HEK293 (cell line): ENCODE data around the gene TUBE1.

Experiments used
- CTCF ChIA-PET: fragments of 350-600 bp; formaldehyde crosslinking; extraction: SDS; loops from one replicate; lab custom pipeline; 2021; ENCODE audit warnings: antibody characterized with exemption; lab: Yijun Ruan, JAX
- POLR2A ChIA-PET: fragments of 300-600 bp; formaldehyde crosslinking; extraction: SDS; loops from one replicate; lab custom pipeline; 2020; ENCODE audit warnings: antibody characterized with exemption, inconsistent platforms; lab: Yijun Ruan, JAX
- H3K27ac ChIP-seq: fragments of 200-500 bp; sonication (Bioruptor generic); 2 replicates; pipeline ENCODE4 v1.5.1; 2014; ENCODE audit warnings: low read depth, low read length, control low read depth, inconsistent platforms; ENCODE audit errors: extremely low read depth
- H3K36me3 ChIP-seq, 2 experiments: fragments of 200-500 bp in 1 of 2; sonication (Bioruptor generic) in 1 of 2; 1 replicate in 1 of 2; 2 replicates in 1 of 2; pipeline ENCODE4 v1.5.1; 2014 to 2017; ENCODE audit warnings: inconsistent platforms in 2 of 2, low read length in 2 of 2; ENCODE audit not compliant: control insufficient read depth in 2 of 2, insufficient read depth in 1 of 2
- H3K4me1 ChIP-seq: fragments of 200-500 bp; sonication (Bioruptor generic); 2 replicates; pipeline ENCODE4 v1.5.1; 2014; ENCODE audit warnings: mild to moderate bottlenecking, low read length, inconsistent platforms; ENCODE audit not compliant: control insufficient read depth, insufficient read depth
- H3K4me3 ChIP-seq: 2 replicates; pipeline ENCODE4 v1.5.1; 2011; ENCODE audit warnings: low read depth, mild to moderate bottlenecking, control low read depth, low read length, moderate library complexity
- H3K9me3 ChIP-seq: fragments of 200-500 bp; sonication (Bioruptor generic); 2 replicates; pipeline ENCODE4 v1.5.1; 2014; ENCODE audit warnings: low read depth, low read length, inconsistent platforms; ENCODE audit not compliant: control insufficient read depth, insufficient read depth
- BCL6B ChIP-seq: fragments of 450-650 bp; formaldehyde crosslinking; IDR thresholded peaks from 2 replicates; pipeline ENCODE4 v1.5.1; 2017; ENCODE audit warnings: missing biosample characterization, missing genetic modification characterization
- HOXA7 ChIP-seq: sonication (generic); formaldehyde crosslinking; IDR thresholded peaks from 2 replicates; pipeline ENCODE4 v1.8.1; 2022; ENCODE audit warnings: missing genetic modification reagents, borderline replicate concordance
- KLF7 ChIP-seq: fragments of 450-650 bp; formaldehyde crosslinking; IDR thresholded peaks from 2 replicates; pipeline ENCODE4 v1.5.1; 2016; ENCODE audit warnings: missing biosample characterization, missing genetic modification characterization, borderline replicate concordance
- OSR2 ChIP-seq: fragments of 450-650 bp; formaldehyde crosslinking; IDR thresholded peaks from 2 replicates; pipeline ENCODE4 v1.5.1; 2016; ENCODE audit warnings: missing biosample characterization, missing genetic modification characterization
- PBX3 ChIP-seq: sonication (generic); formaldehyde crosslinking; IDR thresholded peaks from 2 replicates; pipeline ENCODE4 v1.8.1; 2022; ENCODE audit warnings: mild to moderate bottlenecking, moderate library complexity, missing genetic modification reagents
- SETDB1 ChIP-seq: IDR thresholded peaks from one replicate; pipeline ENCODE4 v1.6.1; 2017; ENCODE audit warnings: mild to moderate bottlenecking, low read length, moderate library complexity, mixed read lengths; ENCODE audit not compliant: insufficient read length
- SP3 ChIP-seq: fragments of 450-650 bp; formaldehyde crosslinking; IDR thresholded peaks from 2 replicates; pipeline ENCODE4 v1.5.1; 2016; ENCODE audit warnings: missing biosample characterization, missing genetic modification characterization
- TSHZ1 ChIP-seq: fragments of 450-650 bp; formaldehyde crosslinking; IDR thresholded peaks from 2 replicates; pipeline ENCODE4 v1.5.1; 2016; ENCODE audit warnings: missing biosample characterization, missing genetic modification characterization, borderline replicate concordance
- ZBTB20 ChIP-seq: fragments of 450-650 bp; formaldehyde crosslinking; IDR thresholded peaks from 2 replicates; pipeline ENCODE4 v1.5.1; 2016; ENCODE audit warnings: missing biosample characterization, missing genetic modification characterization
- ZEB2 ChIP-seq: fragments of 450-650 bp; formaldehyde crosslinking; IDR thresholded peaks from 2 replicates; pipeline ENCODE4 v1.5.1; 2016; ENCODE audit warnings: missing biosample characterization, missing genetic modification characterization
- ZFHX2 ChIP-seq: fragments of 450-650 bp; formaldehyde crosslinking; conservative IDR thresholded peaks from 2 replicates; pipeline ENCODE4 v1.5.1; 2016; ENCODE audit warnings: missing biosample characterization, missing genetic modification characterization
- ZNF175 ChIP-seq: fragments of 450-650 bp; formaldehyde crosslinking; IDR thresholded peaks from 2 replicates; pipeline ENCODE4 v1.5.1; 2016; ENCODE audit warnings: missing biosample characterization, missing genetic modification characterization
- ZNF184 ChIP-seq: fragments of 450-650 bp; IDR thresholded peaks from 2 replicates; pipeline ENCODE4 v1.5.1; 2018; ENCODE audit warnings: missing biosample characterization, mild to moderate bottlenecking, missing genetic modification characterization
- ZNF223 ChIP-seq: fragments of 450-650 bp; formaldehyde crosslinking; IDR thresholded peaks from 2 replicates; pipeline ENCODE4 v1.5.1; 2016; ENCODE audit warnings: missing biosample characterization, missing genetic modification characterization
- ZNF274 ChIP-seq, 2 experiments: fragments of 200-500 bp in 1 of 2; fragments of 450-650 bp in 1 of 2; sonication (Bioruptor generic) in 1 of 2; formaldehyde crosslinking in 1 of 2; IDR thresholded peaks; 2 replicates each; pipeline versions ENCODE4 v1.5.1 to v1.6.1; 2014 to 2016; ENCODE audit warnings: borderline replicate concordance in 1 of 2, inconsistent platforms in 1 of 2, low read length in 1 of 2, missing biosample characterization in 1 of 2, missing genetic modification characterization in 1 of 2
- ZNF423 ChIP-seq: fragments of 450-650 bp; formaldehyde crosslinking; IDR thresholded peaks from 2 replicates; pipeline ENCODE4 v1.5.1; 2016; ENCODE audit warnings: missing biosample characterization, missing genetic modification characterization
- ZNF433 ChIP-seq: fragments of 450-650 bp; formaldehyde crosslinking; IDR thresholded peaks from 2 replicates; pipeline ENCODE4 v1.5.1; 2016; ENCODE audit warnings: missing biosample characterization, missing genetic modification characterization, low read depth
- ZNF510 ChIP-seq: fragments of 450-650 bp; formaldehyde crosslinking; IDR thresholded peaks from 2 replicates; pipeline ENCODE4 v1.5.1; 2018; ENCODE audit warnings: mild to moderate bottlenecking, missing genetic modification characterization, missing biosample characterization; ENCODE audit not compliant: insufficient replicate concordance
- ZNF560 ChIP-seq: fragments of 450-650 bp; formaldehyde crosslinking; IDR thresholded peaks from 2 replicates; pipeline ENCODE4 v1.5.1; 2017; ENCODE audit warnings: missing biosample characterization, missing genetic modification characterization, borderline replicate concordance
- ZNF596 ChIP-seq: fragments of 450-650 bp; IDR thresholded peaks from 2 replicates; pipeline ENCODE4 v1.5.0; 2018; ENCODE audit warnings: missing biosample characterization, mild to moderate bottlenecking, missing genetic modification characterization, moderate library complexity
- ZNF600 ChIP-seq: fragments of 450-650 bp; formaldehyde crosslinking; IDR thresholded peaks from 2 replicates; pipeline ENCODE4 v1.5.1; 2016; ENCODE audit warnings: missing biosample characterization, missing genetic modification characterization
- ZNF704 ChIP-seq: fragments of 450-650 bp; formaldehyde crosslinking; IDR thresholded peaks from 2 replicates; pipeline ENCODE4 v1.5.1; 2016; ENCODE audit warnings: missing biosample characterization, missing genetic modification characterization
- ZNF768 ChIP-seq: fragments of 450-650 bp; formaldehyde crosslinking; IDR thresholded peaks from 2 replicates; pipeline ENCODE4 v1.5.1; 2018; ENCODE audit warnings: missing biosample characterization, mild to moderate bottlenecking, missing genetic modification characterization

TUBE1 gene

GRCh38 chr6:112039431-112039770 is 47.9 kb downstream of the TUBE1 start (continued):
- TF ChIP-seq ZNF600 (tag by site-specific recombination), result no peak
- no peak for TF ChIP-seq ZNF510 (tag by site-specific recombination)
- TF ChIP-seq TSHZ1 (tag by site-specific recombination), result no peak
- no peak for TF ChIP-seq BCL6B (tag by site-specific recombination)
- TF ChIP-seq, all 188 proteins: peak for 0

GRCh38 chr6:112038756-112039430 is 48.4 kb downstream of the TUBE1 start:
- no peak overlapping the region for H3K4me3 ChIP-seq
- H3K4me1 ChIP-seq, result no peaks in the 10 kb centered on the region
- no peaks in the 10 kb centered on the region for H3K36me3 ChIP-seq
- ChIA-PET CTCF (interaction anchor here (0.5 to 7.4 kb wide), 6 partner anchors 12 to 780 kb away, joined by 3 to 139 read pairs (median 5); a partner anchor contains a TSS), POLR2A (no interaction called here)
- no peaks in the 10 kb centered on the region for H3K9me3 ChIP-seq
- no peak for TF ChIP-seq ZNF223
- no peak for TF ChIP-seq ZNF596 (tag by site-specific recombination)
- TF ChIP-seq OSR2 (tag by site-specific recombination), result no peak
- TF ChIP-seq ZNF423 (tag by site-specific recombination), result no peak
- no peak for TF ChIP-seq ZEB2 (tag by site-specific recombination)
- no peak for TF ChIP-seq ZNF433
- no peak for TF ChIP-seq SP3 (tag by site-specific recombination)
- TF ChIP-seq ZNF175 (tag by site-specific recombination), result no peak
- TF ChIP-seq ZFHX2 (tag by site-specific recombination), result no peak
- TF ChIP-seq SETDB1, result no peak
- TF ChIP-seq ZNF768 (tag by site-specific recombination), result no peak
- no peak for TF ChIP-seq ZNF560 (tag by site-specific recombination)
- no peak for TF ChIP-seq ZNF184 (tag by site-specific recombination)
- no peak for TF ChIP-seq KLF7 (tag by site-specific recombination)
- TF ChIP-seq ZNF704 (tag by site-specific recombination), result no peak
- TF ChIP-seq ZNF274 (IDR thresholded peaks at IDR 0.05; ENCODE audit: low read length), result no peak
- no peak for TF ChIP-seq ZNF274 (tag by site-specific recombination; IDR thresholded peaks at IDR 0.05; ENCODE audit: borderline replicate concordance)
- TF ChIP-seq HOXA7 (CRISPR knock-in tag), result no peak
- TF ChIP-seq ZBTB20 (tag by site-specific recombination), result no peak
- no peak for TF ChIP-seq PBX3 (CRISPR knock-in tag)
- no peak overlapping the region for H3K27ac ChIP-seq
